ENCODE measurements around the gene PPM1H.
"Not testable (repeated sequence)": the region's sequence is repeated elsewhere in the genome, so short reads cannot be mapped to it uniquely, and the experiment has no call there.

Gene PPM1H

DNA sequence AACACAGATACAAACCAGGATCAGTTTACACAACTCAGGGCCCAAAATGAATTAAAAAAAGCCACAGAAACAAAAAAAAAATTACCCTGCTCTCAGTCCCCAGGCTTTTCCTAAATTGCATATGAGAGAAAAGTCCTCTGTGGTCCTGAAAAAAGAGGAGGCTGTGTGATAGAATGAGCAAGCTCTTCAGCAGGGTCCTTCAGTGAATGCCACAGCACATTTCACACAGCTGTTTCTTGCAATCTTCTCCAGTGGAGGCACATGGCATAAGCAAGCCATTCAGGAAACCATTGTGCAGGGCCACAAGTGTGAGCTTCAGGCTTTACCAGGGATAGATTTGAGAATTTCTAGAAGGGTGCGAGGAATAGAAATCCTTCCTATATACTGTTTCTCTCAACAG, 168.5 kb downstream of the PPM1H start:
- no peak for DNase-seq (ENCODE audit: low read depth)

DNA sequence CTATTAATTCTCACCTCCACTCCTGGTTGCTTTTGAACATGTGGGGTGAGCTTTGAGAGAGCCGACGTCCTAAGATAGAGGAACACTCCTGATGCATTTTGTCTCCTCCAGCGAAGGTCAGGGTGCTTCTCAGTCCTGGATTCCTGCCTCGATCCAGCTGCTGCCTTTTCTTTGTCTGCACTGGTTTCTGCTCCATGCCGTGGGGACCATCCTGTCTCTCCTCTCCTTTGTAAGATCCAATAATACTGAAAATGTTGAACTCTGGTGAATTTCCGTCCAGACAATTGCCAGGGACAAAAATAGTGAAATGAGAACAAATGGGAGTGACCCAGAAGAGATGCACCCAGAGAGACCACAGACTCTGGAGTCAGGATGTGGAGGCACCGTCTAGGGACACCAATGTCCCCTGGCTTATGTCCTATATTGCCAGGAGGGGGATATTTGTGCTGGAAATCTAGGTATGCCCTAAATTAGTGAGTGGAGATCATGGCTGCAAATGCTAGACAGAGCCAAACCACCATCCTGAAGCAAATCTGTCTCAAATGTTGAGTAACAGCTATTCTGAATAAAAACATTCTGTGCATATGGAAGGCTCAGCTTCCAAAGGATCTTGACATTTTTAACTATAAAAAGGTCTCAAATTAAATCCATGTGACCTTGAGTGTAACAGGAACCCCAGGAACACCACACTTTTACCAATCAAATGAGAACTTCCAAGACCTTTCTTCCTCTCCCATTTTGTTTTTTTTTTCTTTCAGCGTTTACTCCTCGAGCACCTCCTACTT, 170.9 kb downstream of the PPM1H start:
- DNase-seq (ENCODE audit: low read depth), result no peak

DNA sequence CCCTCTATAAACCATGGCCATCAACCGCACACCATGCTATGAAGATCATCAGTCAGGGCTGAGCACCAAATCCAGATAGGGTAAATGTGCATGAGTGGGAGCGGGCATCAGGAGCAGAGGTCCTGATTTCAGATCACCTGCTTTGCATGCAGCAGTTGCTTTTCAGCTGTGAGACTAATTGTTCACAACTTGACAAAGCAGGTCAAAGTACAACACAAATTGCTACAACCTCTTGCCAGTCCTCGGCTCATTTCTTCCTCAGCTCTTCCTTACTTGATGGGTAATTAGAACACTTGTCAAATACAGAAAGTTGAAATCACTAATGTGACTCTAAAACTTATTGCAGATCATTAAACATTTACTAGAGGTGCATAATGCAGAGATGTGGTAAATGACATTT, 171.6 kb downstream of the PPM1H start:
- no peak for DNase-seq (ENCODE audit: low read depth)

DNA sequence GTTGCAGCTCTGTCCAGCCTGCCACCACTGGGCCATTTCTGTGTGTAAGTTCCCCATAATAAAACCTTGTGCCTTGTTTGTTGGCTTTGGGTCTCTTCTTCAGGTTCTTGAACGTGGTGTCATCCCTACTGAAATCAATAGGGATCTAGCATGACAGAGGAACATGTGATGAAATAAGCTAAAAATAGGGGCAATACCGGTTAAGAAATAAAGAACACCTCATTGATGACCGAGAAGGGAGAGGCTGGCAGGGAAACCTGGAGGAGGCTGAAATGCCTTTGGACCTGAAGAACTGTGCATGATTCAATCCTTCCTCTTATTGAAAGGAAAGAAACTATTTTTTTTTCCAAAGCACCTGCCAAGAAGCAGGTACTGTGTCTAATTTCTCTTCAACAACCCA, 172.3 kb downstream of the PPM1H start:
- DNase-seq (ENCODE audit: low read depth), result no peak

DNA sequence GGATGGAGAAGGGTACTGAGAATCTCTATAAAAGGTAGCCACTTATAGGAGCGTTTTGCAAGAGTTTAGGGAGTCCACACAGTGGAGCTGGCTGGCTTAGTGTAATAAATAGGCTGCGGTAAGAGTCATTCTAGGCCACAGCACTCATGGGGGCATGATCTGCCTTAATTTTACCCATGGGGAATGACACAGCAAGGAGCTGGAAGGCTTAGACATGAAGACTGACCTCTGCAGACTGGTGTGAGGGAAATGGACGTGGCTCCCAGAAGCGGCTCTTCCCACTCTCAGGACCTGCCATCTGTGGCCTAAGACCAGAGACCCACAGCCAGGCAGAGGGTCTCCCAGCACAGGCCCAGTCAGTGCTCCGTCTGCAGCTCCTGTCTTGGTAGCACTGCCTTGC, 173.3 kb downstream of the PPM1H start:
- no peak for DNase-seq (ENCODE audit: low read depth)

DNA sequence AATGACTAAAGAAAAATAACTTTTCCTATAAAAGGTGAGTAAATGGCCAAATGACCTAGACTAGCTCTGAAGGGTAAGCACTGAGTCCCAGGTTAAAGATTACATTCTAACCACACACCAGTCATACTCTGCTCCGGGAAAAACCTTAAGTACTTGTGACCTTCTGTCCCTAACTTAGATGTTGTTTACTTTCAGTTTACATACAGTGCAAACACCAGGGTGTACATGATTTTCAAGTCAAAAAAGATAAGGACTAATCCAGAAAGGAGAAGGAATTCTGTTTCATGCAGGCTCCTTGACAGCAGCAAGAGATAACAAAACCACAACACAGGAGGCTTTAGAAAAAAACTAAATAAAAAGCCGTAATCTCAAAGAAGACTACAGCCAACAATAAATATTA, 174.2 kb downstream of the PPM1H start:
- no peak for DNase-seq (ENCODE audit: low read depth)

DNA sequence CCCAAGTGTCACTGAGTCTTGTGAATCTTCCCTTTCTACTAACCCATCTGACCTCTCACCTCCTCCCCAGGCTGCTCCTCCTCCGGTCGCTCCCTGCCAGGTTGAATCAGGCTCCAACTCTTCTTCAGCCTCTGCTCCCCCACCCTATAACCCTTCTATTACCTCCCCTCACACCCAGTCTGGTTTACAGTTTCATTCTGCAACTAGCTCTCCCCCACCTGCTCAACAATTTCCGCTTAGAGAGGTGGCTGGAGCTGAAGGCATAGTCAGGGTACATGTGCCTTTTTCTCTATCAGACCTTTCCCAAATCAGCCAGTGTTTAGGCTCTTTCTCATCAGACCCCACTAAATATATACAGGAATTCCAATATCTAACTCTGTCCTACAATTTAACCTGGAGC, 174.6 kb downstream of the PPM1H start:
- not testable (repeated sequence) for DNase-seq (ENCODE audit: low read depth)

DNA sequence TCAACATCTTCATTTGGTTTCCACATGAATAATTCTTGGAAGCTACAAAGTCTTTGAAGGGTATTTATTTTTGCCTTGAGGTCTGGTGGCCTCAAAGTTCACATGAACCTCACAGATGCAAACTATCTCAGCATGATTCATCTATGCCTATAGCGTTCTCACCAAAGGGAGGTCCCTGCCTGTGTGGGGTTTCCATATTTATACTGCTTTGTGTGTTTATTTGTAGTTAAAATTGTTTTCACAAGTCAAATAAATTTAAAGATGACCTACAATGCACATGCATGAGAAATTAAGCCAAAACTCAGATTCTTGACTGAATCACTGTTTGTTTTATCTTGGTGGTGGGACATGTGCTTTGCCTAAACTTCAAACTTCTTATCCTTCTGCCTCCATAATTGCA, 176.7 kb downstream of the PPM1H start:
- no peak for DNase-seq (ENCODE audit: low read depth)

DNA sequence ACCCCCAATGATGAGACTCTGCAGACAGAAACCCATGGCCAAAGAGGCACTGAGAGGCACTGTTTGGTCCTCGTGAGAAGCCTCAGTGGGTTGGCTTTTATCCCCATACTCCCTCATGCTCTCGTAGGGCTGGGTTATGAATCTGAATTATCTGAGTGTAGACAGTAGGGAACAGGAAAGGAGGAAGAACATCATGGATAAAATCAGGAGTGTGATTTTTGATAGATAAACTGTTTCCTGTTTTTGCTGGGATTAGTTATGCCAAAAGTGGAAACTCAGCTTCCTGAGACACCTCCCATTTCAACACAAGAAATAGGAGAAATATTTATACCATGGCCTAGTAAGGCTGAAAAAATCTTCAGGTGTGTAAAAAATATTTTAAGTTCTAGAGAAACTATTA, 177.9 kb downstream of the PPM1H start:
- no peak for DNase-seq (ENCODE audit: low read depth)

DNA sequence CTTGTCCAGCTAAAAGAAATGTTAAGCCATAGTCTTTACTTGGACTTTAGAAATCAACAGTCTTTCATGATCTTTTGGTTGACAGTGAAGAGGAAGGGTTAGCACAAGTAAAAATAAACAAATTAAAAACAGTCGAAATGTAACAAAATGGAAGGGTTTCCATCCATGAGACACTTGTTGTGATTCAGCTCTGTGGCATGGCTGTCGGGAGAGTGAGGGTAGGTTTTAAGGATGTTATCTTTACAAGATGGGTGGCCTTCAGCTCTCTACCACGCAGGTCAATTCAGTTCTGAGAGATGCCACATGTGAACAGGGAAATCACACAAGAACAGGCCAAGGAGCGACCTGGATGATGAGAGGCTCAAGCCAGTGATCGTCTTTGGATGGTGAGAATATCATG, 180.2 kb downstream of the PPM1H start:
- DNase-seq (ENCODE audit: low read depth), result no peak

DNA sequence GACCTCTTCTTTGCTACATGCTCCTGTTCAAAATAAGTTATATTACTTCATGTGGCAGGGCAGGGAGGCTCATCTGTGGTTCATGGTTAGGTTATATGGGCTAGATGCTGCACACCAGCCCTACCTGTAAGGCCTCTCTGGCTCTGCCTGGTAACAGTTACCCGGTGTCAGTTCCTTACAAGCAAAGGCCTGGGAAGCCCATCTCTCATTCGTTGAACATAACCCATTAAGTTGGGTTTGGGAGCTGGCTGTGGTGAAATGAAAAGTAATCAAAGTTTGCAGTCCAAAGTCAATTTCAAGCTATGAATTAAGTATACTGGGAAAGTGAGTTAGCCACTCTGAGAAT, 183.2 kb downstream of the PPM1H start:
- DNase-seq (ENCODE audit: low read depth), result no peak

DNA sequence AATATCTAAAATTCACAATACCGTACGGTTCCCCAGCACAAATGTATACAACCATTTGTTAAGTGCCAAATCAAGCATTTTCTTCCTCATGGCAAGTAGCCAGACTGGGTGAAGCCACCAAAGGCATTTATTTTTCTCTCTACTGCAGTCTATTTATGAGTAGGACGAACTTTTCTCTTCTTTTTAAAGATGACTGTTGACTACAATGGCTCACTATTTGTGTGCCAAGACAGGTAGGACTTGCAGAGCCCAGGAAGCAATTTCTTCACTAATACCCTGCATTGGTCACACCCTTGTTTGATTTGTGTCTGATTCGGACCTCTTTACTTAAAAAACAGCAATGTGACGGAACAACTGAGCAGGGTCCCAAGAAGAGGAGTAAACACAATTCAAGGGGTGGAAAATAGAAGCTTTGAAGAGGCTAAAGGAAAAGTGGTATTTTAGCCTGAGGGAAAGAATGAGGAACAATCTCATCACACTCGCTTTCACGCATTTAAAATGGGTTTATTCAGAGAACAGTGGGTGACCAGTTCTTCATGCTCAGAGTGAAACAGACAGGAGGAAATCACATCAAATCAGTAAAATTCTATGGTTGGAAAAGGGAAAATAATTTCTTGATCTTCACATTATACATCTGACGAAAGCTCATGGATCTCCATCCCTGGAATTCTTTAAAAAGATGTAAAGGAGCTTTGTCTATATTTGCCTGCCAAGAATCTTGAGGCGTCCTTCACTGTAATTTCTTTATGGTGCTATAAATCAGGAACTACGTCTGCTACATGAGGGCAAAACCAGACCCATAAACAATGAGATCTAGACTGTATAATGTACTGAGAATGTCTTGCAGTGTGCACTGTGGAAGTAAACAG, 183.8 kb downstream of the PPM1H start:
- no peak for DNase-seq (ENCODE audit: low read depth)

DNA sequence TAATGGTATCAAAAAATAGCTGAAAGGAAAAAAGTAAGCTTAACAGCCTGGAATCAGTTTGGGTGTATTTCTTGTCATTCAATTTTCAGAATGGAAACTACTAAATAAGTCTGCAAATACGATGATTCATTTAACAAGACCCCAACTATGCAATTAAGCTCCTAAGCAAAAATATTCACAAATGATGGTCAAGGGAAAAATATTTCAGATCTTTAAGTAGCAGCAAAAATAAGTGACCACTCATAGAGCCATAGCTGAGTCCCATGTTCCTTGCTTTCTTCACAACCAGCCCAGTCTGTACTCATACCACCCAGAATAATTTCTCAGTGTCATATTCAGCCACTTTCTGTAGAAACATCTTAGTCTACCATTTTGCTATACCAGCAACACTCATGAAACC, 185.4 kb downstream of the PPM1H start:
- no peak for DNase-seq (ENCODE audit: low read depth)

DNA sequence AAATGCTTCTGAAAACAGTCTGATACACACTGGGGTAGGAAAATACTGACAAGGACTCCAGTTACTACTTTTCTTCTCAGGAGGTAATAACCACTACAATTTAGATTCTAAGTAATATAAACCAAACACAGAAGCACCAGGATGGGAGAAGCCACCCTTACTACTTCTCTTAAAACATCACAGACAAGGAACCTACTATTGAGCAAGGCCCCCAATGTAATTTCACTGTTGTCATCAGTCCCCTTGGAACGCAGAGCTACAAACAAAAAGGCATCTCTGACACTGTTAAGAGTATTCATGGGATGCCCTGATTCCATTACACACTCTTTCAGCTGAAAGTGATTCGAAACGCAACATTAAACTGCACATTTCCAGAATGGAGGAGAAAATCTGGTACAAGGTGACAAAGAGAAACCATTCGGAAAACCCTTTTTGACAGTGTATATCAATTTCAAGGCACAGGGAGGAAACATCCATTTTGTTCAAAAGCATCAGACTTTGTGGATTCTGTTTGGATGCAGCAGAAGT, 185.9 kb downstream of the PPM1H start:
- no peak for DNase-seq (ENCODE audit: low read depth)

DNA sequence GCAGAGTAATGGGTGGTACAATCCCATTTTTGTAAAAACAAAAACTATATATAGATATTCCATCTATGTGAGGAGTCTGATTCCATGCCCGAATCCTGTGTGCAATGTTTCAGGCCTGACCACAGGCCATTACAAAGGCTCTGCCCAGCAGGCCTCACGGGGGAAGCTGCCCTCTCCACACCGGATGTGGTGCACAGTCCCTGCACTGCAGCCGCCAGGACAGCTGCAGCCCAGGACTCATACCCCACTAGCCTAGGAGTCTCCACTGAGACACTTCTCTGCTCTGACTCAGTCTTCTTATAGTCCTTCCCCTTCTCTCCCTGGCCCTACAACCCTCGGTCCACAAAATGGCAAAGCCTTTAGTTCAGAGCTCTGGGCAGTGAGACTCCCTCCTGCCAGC, 190.4 kb downstream of the PPM1H start:
- DNase-seq (ENCODE audit: low read depth), result no peak

DNA sequence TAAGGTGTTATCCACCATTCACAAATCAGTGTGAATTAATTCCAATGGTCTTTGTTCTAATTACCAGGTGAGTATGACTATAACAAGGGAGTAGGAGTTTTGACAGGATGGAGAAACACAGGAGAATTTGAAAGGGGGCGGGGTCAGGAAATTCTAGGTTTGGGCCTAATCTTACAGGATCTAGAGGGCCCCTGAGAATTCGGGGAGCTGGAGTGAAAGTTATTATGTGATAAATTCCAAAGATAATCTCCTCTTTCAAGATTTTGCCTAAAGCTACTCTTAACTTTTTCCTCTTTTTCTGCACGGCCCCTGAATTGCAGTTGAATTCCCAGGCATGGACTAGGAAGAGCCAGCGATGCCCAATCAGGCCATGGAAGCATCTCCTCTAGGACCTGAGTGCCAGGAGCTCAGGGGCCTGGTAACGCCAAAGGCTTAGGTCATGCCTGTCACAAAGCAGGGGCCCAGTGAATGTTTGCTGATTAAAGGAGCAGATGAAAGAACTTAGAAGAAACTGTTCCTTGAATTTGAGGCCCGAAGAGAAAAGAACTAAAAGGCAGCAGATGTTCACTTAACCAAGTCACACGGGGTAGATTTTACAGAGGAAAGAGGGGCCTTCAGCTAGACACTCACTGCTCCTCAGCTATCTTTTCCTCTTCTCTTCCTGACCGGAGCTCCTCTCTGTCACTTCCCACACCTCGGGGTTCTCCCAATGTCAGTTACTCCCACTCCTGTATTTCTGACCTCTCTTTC, 195.5 kb downstream of the PPM1H start:
- DNase-seq (ENCODE audit: low read depth), result no peak

DNA sequence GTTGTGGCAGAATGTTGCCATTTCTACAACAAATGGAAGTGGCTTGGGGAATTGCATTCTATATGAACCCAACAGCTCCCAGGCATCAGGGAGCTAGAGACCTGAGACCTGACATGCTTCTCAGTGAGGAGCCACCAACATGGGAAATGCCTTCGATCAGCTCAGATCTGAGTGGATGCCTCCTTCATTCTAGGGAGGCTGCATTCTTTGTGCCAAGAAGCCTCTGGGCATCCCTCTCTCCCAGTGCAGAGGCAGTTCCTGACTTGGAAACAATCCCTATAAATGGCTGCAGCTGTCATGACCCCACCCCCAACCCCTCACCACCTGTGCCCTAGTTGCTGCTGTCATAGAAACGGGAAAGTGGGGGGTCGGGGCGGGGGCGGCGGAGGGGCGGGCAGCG, 196.3 kb downstream of the PPM1H start:
- no peak for DNase-seq (ENCODE audit: low read depth)

DNA sequence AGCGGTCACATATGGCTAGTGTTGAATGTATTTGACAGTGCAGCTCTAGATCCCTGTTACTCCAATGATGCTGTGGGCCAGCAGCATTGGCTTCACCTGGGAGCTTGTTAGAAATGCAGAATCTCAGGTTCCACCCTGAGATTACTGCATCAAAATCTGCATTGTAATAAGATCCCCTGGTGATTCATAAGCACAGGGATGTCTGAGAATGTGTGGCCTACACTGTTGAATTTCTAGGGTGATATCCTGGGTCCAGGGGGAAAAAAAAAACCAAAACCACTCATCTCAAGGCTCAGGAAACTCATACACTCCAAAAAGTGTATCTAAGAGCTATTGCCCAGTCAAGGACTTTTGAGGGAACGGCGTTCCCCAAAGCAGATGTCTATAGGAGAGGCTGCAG, 196.8 kb downstream of the PPM1H start:
- no peak for DNase-seq (ENCODE audit: low read depth)

DNA sequence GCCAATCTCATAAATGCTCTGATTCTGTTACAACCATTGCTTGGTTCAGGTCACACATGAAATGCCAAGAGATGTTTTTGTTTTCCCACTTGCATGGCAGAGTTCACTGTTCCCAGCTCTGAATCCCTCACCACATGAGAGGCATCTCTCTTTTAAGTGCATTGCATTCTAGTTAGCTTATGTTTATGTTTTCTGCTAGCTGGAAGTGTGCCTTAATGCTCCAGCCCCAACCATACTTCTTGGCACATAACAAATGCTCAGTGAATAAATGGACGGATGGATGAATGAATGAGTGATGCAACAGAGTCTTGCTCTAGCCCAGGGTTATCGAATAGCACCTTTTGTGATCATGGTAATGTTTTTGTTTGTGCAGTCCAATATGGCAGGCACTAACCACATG, 197.3 kb downstream of the PPM1H start:
- no peak for DNase-seq (ENCODE audit: low read depth)

DNA sequence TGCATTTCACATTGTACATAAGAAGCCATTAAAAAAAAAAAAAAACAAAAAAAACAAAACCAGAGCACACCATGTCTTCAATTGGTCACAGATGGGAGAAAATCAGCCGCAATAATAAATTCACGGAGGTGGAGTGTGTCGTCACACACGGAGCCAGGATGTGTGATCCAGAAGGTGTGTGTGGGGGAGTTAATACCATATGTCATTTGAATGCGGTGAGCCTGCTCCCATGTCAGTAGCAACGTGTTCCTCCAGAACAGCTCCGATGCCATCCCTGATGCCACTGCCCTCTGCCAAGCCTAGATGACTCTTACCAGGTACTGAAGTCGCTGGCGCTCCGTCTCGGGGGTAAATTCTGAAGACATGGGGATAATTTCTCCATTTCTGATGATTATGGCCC, 197.8 kb downstream of the PPM1H start:
- no peak for DNase-seq (ENCODE audit: low read depth)

DNA sequence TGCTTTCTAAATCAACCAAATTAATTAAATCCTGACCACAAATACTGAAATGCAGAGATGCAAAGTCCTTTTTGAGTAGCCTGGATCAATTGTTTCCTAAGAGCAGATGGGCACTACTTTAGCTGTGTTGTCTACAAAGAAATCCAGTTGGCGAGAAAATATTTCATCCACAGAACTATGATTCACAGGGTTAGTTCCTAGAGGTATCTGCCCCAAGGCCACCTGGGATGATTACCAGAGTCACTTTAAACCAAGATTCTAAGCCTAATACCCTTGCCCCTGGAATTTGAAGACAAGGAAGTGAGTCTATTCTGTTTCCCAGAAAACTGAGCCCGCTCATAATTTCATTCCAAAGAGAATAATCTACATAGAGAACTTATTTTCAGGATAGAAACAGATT, 198.4 kb downstream of the PPM1H start:
- DNase-seq (ENCODE audit: low read depth), result no peak

DNA sequence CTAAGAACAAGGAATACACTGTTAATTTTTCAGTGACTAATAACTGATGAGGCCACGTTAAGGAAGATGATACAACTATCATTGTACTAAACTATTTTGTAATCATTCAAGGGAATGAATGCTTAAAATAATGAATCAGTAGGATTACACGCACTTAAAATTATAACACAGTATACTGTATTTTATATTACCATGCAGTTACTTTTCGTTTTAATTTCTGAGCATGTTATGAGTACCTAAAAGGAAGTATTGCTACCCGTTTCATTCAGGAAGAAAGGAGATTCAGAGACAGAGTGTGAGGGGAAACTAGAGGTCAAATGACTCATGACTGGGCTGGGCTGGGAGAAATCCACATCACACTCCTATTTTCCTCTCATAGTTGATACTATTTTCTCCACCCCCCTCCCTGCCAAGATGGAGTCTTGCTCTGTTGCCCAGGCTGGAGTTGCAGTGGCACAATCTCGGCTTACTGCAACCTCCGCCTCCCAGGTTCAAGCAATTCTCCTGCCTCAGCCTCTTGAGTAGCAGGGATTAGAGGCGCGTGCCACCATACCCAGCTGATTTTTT, 202.0 kb downstream of the PPM1H start:
- DNase-seq (ENCODE audit: low read depth), result no peak
